Myocyte (in vitro differentiated cells): ENCODE measurements around the gene GTPBP4. TPM values are rescaled to one million over a fixed set of nuclear protein-coding genes. Genes with fewer than 3 reads are reported as not detected.
"Not testable (repeated sequence)": the region's sequence is repeated elsewhere in the genome, so short reads cannot be mapped to it uniquely, and the experiment has no call there.

Source experiments
- DNase-seq: peaks from one replicate; pipeline ENCODE4 v3.0.0-alpha.2; 2012; ENCODE audit warnings: low read depth
- total RNA-seq: library from RNA; depleted of rRNA; stranded (reverse); fragments of >200 nt; gene quantifications from 2 replicates; pipeline ENCODE4 v1.2.3, GENCODE V29; 2014

GTPBP4 gene
- total RNA-seq, 1 donor from 2014 or later = 55.8 TPM

GRCh38 chr10:1056326-1057105 is 68.3 kb downstream of the GTPBP4 start, which contains the start of gene WDR37:
Gene WDR37, plus strand, starts transcription at chr10:1056385. Its CDS starts 15,771 bp downstream, at chr10:1072156.
- DNase-seq = peak; percentile 86

GRCh38 chr10:1057106-1057657 is 68.9 kb downstream of the GTPBP4 start:
- no peak for DNase-seq

GRCh38 chr10:1058017-1058416 is 69.8 kb downstream of the GTPBP4 start:
- no peak for DNase-seq

- no peak for DNase-seq
These were observed 71.7 kb downstream of the GTPBP4 start for GRCh38 chr10:1059902-1060301.

- DNase-seq = no peak
These were observed 73.9 kb downstream of the GTPBP4 start for GRCh38 chr10:1061930-1062774.

- DNase-seq = no peak
These were observed 75.1 kb downstream of the GTPBP4 start for GRCh38 chr10:1063232-1063865.

GRCh38 chr10:1064964-1065247 is 76.7 kb downstream of the GTPBP4 start:
- no peak for DNase-seq

- DNase-seq = not testable (repeated sequence)
These were observed 78.5 kb downstream of the GTPBP4 start for GRCh38 chr10:1066734-1067133.

GRCh38 chr10:1068380-1069361 is 80.4 kb downstream of the GTPBP4 start:
- DNase-seq = no peak

Other genes starting within 250 kb of the GTPBP4 start
- 28.0 and 33.2 TPM in 2 replicates for gene LARP4B, start 56.7 kb upstream of the GTPBP4 start, total RNA-seq
- gene IDI2, start 37.4 kb downstream of the GTPBP4 start, total RNA-seq = not detected in 2 replicates
- gene IDI1, start 60.7 kb downstream of the GTPBP4 start, total RNA-seq = 181 and 383 TPM in 2 replicates
- 13.6 and 17.0 TPM in 2 replicates for gene WDR37, start 68.0 kb downstream of the GTPBP4 start, total RNA-seq